HFFc6 (cell line): ENCODE measurements around the gene COL4A1. TPM values are rescaled to one million over a fixed set of nuclear protein-coding genes. Genes with fewer than 3 reads are reported as not detected.

ENCODE experiments used
- DNase-seq: peaks from one replicate; pipeline ENCODE4 v3.0.0-alpha.2; 2018
- H3K27ac Mint-ChIP-seq: 2 replicates; pipeline ENCODE4 v1.8.0; 2020; ENCODE audit warnings: mild to moderate bottlenecking, mixed read lengths
- H3K27me3 Mint-ChIP-seq: 2 replicates; pipeline ENCODE4 v1.8.0; 2021; ENCODE audit warnings: mild to moderate bottlenecking, moderate library complexity, mixed read lengths; ENCODE audit not compliant: insufficient read depth
- H3K36me3 Mint-ChIP-seq: 2 replicates; pipeline ENCODE4 v1.8.0; 2021; ENCODE audit warnings: low read depth, mixed read lengths
- H3K4me1 Mint-ChIP-seq: 2 replicates; pipeline ENCODE4 v1.8.0; 2020; ENCODE audit warnings: low read depth, mixed read lengths
- H3K4me3 Mint-ChIP-seq: 2 replicates; pipeline ENCODE4 v1.8.0; 2020; ENCODE audit warnings: mild to moderate bottlenecking, moderate library complexity, mixed read lengths
- H3K9me3 Mint-ChIP-seq: 2 replicates; pipeline ENCODE4 v1.8.0; 2020; ENCODE audit warnings: mild to moderate bottlenecking, mixed read lengths
- total RNA-seq, 6 experiments: library from RNA; stranded (reverse); fragmentation: NEBNext Ultra II Directional; extraction: Animal tissue kit (Norgen Biotek cat#: 25700); gene quantifications; 2 replicates in 1 of 6; 3 replicates in 5 of 6; pipeline ENCODE4 v1.2.3, GENCODE V29; 2021
- TF ChIP-seq, protein P1 (sequence below): fragments of 200-600 bp; sonication (generic); IDR thresholded peaks from 2 replicates; pipeline ENCODE4 v1.5.0; 2021; ENCODE audit warnings: antibody characterized with exemption, mild to moderate bottlenecking

The COL4A1 gene
- total RNA-seq, 6 experiments from 2014 or later: 137 to 328 (median 148) TPM

DNA sequence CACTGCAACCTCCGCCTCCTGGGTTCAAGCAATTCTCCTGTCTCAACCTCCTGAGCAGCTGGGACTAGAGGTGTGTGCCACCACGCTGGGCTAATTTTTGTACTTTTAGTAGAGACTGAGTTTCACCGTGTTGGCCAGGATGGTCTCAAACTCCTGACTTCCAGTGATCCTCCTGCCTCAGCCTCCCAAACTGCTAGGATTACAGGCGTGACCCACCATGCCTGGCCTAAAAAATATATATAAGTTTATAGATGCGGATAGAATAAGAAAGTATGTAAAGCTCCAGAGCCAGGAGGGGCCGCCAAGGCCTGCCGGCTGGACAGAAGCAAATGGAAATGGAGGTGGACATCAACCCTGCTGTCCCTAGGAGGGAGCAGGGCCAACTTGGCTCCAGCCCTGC, 66.0 kb downstream of the COL4A1 start:
- Mint-ChIP-seq H3K27me3 (no peaks in the 10 kb centered on the region), H3K4me1 (peaks cover 41% of the 10 kb centered on the region), H3K27ac (no peak overlapping the region), H3K4me3 (no peak overlapping the region), H3K9me3 (no peaks in the 10 kb centered on the region), H3K36me3 (0 out of 2 replicates have a peak, but pooled peaks cover 6% of the 10 kb centered on the region)
- DNase-seq: no peak
- TF ChIP-seq, protein P1, sequence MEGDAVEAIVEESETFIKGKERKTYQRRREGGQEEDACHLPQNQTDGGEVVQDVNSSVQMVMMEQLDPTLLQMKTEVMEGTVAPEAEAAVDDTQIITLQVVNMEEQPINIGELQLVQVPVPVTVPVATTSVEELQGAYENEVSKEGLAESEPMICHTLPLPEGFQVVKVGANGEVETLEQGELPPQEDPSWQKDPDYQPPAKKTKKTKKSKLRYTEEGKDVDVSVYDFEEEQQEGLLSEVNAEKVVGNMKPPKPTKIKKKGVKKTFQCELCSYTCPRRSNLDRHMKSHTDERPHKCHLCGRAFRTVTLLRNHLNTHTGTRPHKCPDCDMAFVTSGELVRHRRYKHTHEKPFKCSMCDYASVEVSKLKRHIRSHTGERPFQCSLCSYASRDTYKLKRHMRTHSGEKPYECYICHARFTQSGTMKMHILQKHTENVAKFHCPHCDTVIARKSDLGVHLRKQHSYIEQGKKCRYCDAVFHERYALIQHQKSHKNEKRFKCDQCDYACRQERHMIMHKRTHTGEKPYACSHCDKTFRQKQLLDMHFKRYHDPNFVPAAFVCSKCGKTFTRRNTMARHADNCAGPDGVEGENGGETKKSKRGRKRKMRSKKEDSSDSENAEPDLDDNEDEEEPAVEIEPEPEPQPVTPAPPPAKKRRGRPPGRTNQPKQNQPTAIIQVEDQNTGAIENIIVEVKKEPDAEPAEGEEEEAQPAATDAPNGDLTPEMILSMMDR: no peak

DNA sequence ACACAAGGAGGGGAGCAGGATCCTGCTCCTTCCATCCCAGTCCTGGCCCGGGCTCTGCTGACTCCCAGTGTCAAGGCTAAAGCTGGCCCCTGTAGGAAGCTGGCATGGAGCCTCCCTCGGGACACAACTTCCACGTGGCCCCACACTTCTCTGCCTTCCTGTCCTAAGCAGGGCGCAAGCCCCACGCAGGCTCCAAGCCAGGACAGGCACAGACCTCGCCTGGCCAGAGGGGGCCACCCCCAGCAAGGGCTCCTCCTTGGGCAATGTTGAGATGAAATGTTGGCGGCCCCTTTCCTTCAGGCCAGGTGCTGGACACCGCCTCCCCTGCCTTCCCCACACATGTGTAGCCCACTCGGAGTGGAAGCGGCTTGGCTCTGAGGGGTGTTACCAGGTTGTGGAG, 66.6 kb downstream of the COL4A1 start:
- Mint-ChIP-seq H3K36me3 (0 out of 2 replicates have a peak, but pooled peaks cover 6% of the 10 kb centered on the region), H3K4me1 (peaks cover 35% of the 10 kb centered on the region), H3K27ac (no peak overlapping the region), H3K4me3 (no peak overlapping the region), H3K9me3 (no peaks in the 10 kb centered on the region), H3K27me3 (no peaks in the 10 kb centered on the region)
- TF ChIP-seq, protein P1: no peak
- DNase-seq: no peak

DNA sequence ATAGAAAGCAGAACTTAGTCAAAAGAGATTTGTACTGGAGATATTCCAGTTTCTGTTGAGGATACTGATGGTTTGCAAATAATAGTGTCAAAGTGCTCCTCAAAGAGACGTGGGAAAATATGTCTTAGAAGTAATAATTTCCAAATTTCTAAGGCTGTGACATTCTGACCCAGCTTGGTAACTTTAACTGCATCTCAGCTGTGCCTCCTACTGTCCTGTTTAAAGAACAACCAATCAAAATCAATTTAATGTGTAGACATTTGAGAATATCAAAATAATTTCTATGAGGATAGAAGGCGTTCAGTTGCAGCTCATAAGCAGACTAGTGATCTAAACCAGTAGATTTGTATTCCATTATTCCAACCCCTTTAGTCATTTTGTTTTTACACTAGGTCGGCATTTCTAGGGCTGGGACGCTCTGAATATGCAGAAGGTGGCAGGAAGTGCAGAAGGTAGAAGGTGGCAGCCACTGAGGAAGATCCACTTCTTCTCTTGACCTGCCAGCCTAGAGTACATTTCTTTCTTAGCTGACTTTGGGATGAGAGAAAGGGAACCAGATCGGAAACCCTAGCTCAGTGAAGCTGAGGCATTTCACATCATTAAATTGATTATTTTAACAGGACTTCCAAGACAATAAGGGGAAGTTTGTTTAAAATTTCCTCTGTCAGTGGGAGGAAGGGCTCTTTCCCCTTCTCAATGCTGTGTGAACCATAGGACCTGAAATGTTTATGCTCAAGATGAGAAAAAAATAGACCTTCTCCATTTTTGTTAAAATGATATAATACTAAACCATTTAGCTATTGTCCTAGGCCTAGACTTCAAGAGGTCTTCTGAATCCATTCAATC, 67.5 kb downstream of the COL4A1 start:
- TF ChIP-seq, protein P1: peak; percentile 42
- Mint-ChIP-seq H3K27ac (no peak overlapping the region; the same call in 1 of the 2 replicates), H3K36me3 (0 out of 2 replicates have a peak, but pooled peaks cover 6% of the 10 kb centered on the region), H3K4me1 (peaks cover 27% of the 10 kb centered on the region), H3K4me3 (no peak overlapping the region), H3K9me3 (no peaks in the 10 kb centered on the region), H3K27me3 (no peaks in the 10 kb centered on the region)
- DNase-seq: no peak

DNA sequence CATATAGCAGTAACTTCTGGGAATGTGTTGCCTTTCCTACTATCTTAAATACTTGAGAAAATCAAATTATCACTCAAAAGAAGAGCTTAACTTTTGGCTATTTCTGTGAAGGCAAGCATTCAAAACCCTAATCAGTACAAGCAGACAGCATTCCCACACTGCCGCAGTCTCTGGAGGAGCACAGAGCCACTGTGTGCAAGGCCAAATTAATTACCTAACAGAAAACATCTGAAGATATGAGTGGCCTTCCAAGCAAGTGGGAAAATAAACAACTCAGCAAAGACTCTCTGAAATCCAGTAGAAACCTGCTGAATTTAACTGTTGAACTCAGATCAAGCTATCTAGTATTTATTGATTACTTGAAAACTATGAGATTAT, 68.2 kb downstream of the COL4A1 start:
- no peaks in the 10 kb centered on the region for H3K9me3 Mint-ChIP-seq
- H3K27me3 Mint-ChIP-seq: no peaks in the 10 kb centered on the region
- no peak overlapping the region for H3K27ac Mint-ChIP-seq
- no peak overlapping the region for H3K4me3 Mint-ChIP-seq
- 0 out of 2 replicates have a peak, but pooled peaks cover 6% of the 10 kb centered on the region for H3K36me3 Mint-ChIP-seq
- H3K4me1 Mint-ChIP-seq: peaks cover 24% of the 10 kb centered on the region
- TF ChIP-seq, protein P1: no peak
- no peak for DNase-seq

DNA sequence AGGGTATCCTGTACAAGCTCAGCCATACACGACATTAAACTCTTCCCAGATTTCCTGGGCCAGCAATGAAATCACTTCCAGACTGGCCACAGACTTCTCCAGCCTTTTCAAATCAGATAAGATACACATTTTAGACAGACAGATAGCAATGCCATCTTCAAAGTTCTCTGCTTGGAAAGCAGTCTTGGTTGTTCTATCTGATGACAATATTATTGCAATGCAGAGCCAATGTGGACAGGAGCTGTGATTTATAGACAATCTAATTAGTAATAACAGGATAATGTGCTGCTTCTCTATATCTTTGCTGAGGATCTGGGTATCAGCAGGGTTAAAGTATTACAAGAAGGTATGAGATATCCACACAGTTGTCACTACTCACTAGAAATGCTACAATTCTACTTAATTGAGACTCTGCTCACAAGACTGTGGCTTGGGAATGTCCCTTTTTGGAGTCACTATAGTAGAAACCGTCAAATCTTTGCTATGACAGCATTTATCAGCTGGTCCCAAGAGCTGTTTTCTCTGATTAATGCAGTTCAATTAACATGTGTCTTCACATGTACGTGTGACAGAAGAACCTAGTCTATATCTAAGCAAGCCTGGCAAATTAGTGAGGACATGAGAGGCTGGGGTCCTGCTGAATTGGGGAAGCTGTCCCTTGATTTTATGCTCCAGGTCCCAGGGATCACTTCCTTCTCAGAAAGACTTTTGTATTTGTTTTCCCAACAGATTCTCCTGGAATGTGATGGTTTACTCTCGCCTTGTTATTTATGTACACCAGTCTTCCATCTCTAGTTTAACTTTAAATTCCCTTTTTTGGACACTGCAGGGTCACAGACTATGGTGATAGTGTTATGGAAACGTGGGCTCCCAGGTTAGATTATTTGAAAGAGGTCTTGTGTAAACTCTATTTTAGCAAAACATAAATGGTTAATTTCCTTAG, 68.8 kb downstream of the COL4A1 start:
- peaks cover 29% of the 10 kb centered on the region for H3K4me1 Mint-ChIP-seq
- no peaks in the 10 kb centered on the region for H3K9me3 Mint-ChIP-seq
- TF ChIP-seq, protein P1: no peak
- DNase-seq: peak; percentile 36
- no peak overlapping the region for H3K4me3 Mint-ChIP-seq
- no peaks in the 10 kb centered on the region for H3K27me3 Mint-ChIP-seq
- H3K27ac Mint-ChIP-seq: no peak overlapping the region
- H3K36me3 Mint-ChIP-seq: 0 out of 2 replicates have a peak, but pooled peaks cover 6% of the 10 kb centered on the region
